OCI-LY3 (cell line): ENCODE results near the gene IPMK.

Experiments
- H2AFZ ChIP-seq: fragments of 200-600, 300-600 bp; shearing (Covaris generic); 2 replicates; pipeline ENCODE4 v1.6.0; 2014; ENCODE audit warnings: antibody characterized with exemption, low read depth, low read length
- H3K27ac ChIP-seq: fragments of 200-600, 300-600 bp; sonication (generic); 2 replicates; pipeline ENCODE4 v1.5.1; 2014; ENCODE audit warnings: mild to moderate bottlenecking, low read length, moderate library complexity, mixed read lengths
- H3K27me3 ChIP-seq: fragments of 200-600, 300-600 bp; sonication (generic); 2 replicates; pipeline ENCODE4 v1.6.1; 2014; ENCODE audit warnings: low read depth, low read length, mixed read lengths
- H3K36me3 ChIP-seq: fragments of 200-600, 300-600 bp; sonication (generic); replicated peaks from 2 replicates; pipeline ENCODE3; 2014; ENCODE audit warnings: low read depth, low read length, mixed read lengths
- H3K4me1 ChIP-seq: fragments of 300-600, 200-600 bp; sonication (generic); 2 replicates; pipeline ENCODE4 v1.6.1; 2014; ENCODE audit warnings: low read length, mixed read lengths
- H3K4me2 ChIP-seq: fragments of 200-600, 300-600 bp; sonication (generic); 2 replicates; pipeline ENCODE4 v1.6.1; 2014; ENCODE audit warnings: low read length, mixed read lengths
- H3K4me3 ChIP-seq: fragments of 300-600, 200-600 bp; sonication (generic); 2 replicates; pipeline ENCODE4 v1.5.1; 2014; ENCODE audit warnings: antibody characterized with exemption, mild to moderate bottlenecking, low read length, moderate library complexity
- H3K79me2 ChIP-seq: fragments of 300-600, 200-600 bp; shearing (Covaris generic); 2 replicates; pipeline ENCODE4 v1.6.1; 2014; ENCODE audit warnings: mild to moderate bottlenecking, low read length, mixed read lengths
- H3K9ac ChIP-seq: fragments of 300-600, 200-600 bp; shearing (Covaris generic); 2 replicates; pipeline ENCODE4 v1.6.0; 2014; ENCODE audit warnings: mild to moderate bottlenecking, low read length, moderate library complexity
- H3K9me3 ChIP-seq: fragments of 200-600, 300-600 bp; shearing (Covaris generic); 2 replicates; pipeline ENCODE4 v1.6.1; 2014; ENCODE audit warnings: low read length, mixed read lengths; ENCODE audit not compliant: insufficient read depth
- H4K20me1 ChIP-seq: fragments of 200-600, 300-600 bp; sonication (generic); 2 replicates; pipeline ENCODE4 v1.6.1; 2016; ENCODE audit warnings: low read length, mixed read lengths; ENCODE audit not compliant: insufficient read depth
- CTCF ChIP-seq: fragments of 200-600, 300-600 bp; sonication (generic); IDR thresholded peaks from 2 replicates; pipeline ENCODE4 v1.5.1; 2014; ENCODE audit warnings: antibody characterized with exemption, low read length, low read depth
- EZH2phosphoT487 ChIP-seq: fragments of 200-600 bp; shearing (Covaris generic); IDR thresholded peaks from 2 replicates; pipeline ENCODE4 v1.6.1; 2018; ENCODE audit warnings: antibody characterized with exemption, mixed run types, low read depth

The IPMK gene

GRCh38 chr10:58299580-58299979 lies 31.9 kb upstream of the IPMK start:
- Histone ChIP-seq H3K36me3 (no peaks in the 10 kb centered on the region), H2AFZ (no peak overlapping the region), H3K4me2 (no peak overlapping the region), H3K9ac (no peak overlapping the region), H3K4me3 (no peak overlapping the region), H4K20me1 (no peaks in the 10 kb centered on the region), H3K27me3 (no peaks in the 10 kb centered on the region), H3K79me2 (no peaks in the 10 kb centered on the region), H3K27ac (no peak overlapping the region), H3K9me3 (no peaks in the 10 kb centered on the region), H3K4me1 (no peaks in the 10 kb centered on the region)
- TF ChIP-seq CTCF, result peak; percentile 81
- no peak for TF ChIP-seq EZH2phosphoT487

DNA sequence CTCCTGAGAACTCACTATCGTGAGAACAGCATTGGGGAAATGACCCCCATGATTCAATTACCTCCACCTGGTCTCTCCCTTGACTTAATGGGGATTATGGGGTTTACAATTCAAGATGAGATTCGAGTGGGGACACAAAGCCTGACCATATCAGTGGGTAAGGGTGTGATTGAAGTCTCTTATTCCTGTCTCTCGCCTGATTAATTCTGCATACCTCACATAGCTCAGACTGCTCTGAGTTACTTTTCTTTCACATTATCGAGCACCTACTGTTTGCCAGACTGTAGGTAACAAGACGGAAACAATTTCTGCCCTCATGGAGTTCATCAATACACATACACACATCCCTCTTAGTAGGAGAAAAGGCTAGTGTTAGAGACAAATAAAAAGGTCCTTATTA lies 26.3 kb upstream of the IPMK start:
- Histone ChIP-seq H3K9ac (no peak overlapping the region), H3K4me2 (no peak overlapping the region), H3K27ac (no peak overlapping the region), H3K4me3 (no peak overlapping the region), H3K27me3 (no peaks in the 10 kb centered on the region), H3K4me1 (no peaks in the 10 kb centered on the region), H2AFZ (no peak overlapping the region), H4K20me1 (no peaks in the 10 kb centered on the region), H3K79me2 (no peaks in the 10 kb centered on the region), H3K36me3 (no peaks in the 10 kb centered on the region), H3K9me3 (no peaks in the 10 kb centered on the region)
- TF ChIP-seq EZH2phosphoT487, result no peak
- TF ChIP-seq CTCF, result no peak

DNA sequence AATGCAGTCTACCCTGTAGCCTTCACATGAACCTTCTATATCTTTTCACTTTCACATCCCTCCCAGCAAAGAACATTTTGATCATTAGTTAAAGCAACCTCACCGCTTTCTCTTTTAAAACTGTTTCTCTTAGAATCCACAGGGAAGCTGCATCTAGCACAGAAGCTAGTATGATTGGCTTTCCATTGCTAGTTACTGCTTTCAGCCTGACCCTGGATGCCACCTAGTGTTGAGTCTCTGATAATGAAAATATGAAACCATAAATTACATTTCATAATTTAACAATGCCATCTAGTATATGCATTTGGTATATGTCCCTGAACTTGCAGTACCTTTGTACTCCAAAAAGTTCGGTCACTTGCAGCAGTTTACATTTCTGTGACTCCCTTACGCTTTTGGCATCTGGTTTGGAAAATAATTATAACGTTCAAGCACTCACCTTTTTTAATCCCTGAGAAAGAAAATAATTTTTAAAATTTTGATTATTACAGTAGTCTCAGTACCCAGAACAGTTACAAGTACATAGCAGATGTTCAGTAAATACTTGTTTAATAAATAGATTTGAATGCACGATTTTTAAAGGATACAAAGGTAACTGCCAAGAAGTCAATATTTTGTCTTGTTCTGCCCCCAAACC lies 24.0 kb upstream of the IPMK start:
- Histone ChIP-seq H3K9ac (no peak overlapping the region), H3K79me2 (no peaks in the 10 kb centered on the region), H3K27me3 (no peaks in the 10 kb centered on the region), H3K4me2 (no peak overlapping the region), H2AFZ (no peak overlapping the region), H3K4me1 (no peaks in the 10 kb centered on the region), H3K27ac (no peak overlapping the region), H3K4me3 (no peak overlapping the region), H3K36me3 (no peaks in the 10 kb centered on the region), H4K20me1 (no peaks in the 10 kb centered on the region), H3K9me3 (no peaks in the 10 kb centered on the region)
- no peak for TF ChIP-seq EZH2phosphoT487
- peak; percentile 68 for TF ChIP-seq CTCF

GRCh38 chr10:58282615-58283014 lies 14.9 kb upstream of the IPMK start:
- H3K36me3 ChIP-seq, result peaks cover 3% of the 10 kb centered on the region
- H3K27ac ChIP-seq, result peak overlapping the region; percentile 74
- peak overlapping the region; percentile 46 for H3K4me3 ChIP-seq
- no peaks in the 10 kb centered on the region for H4K20me1 ChIP-seq
- H3K27me3 ChIP-seq, result no peaks in the 10 kb centered on the region
- H2AFZ ChIP-seq, result no peak overlapping the region
- H3K4me2 ChIP-seq, result peak overlapping the region; percentile 68
- peaks cover 29% of the 10 kb centered on the region for H3K4me1 ChIP-seq
- peaks cover 2% of the 10 kb centered on the region; the same call in 1 of the 2 replicates for H3K79me2 ChIP-seq
- H3K9ac ChIP-seq, result peak overlapping the region; percentile 9; the same call in 1 of the 2 replicates
- H3K9me3 ChIP-seq, result no peaks in the 10 kb centered on the region
- TF ChIP-seq EZH2phosphoT487, result no peak
- TF ChIP-seq CTCF, result no peak
